Measurements from ENCODE around the gene AZIN2. TPM values are rescaled to one million over a fixed set of nuclear protein-coding genes. Genes with fewer than 3 reads are reported as not detected.

Gene AZIN2
- total RNA-seq, 1 experiment from 2014 or later: 0.39 TPM

DNA sequence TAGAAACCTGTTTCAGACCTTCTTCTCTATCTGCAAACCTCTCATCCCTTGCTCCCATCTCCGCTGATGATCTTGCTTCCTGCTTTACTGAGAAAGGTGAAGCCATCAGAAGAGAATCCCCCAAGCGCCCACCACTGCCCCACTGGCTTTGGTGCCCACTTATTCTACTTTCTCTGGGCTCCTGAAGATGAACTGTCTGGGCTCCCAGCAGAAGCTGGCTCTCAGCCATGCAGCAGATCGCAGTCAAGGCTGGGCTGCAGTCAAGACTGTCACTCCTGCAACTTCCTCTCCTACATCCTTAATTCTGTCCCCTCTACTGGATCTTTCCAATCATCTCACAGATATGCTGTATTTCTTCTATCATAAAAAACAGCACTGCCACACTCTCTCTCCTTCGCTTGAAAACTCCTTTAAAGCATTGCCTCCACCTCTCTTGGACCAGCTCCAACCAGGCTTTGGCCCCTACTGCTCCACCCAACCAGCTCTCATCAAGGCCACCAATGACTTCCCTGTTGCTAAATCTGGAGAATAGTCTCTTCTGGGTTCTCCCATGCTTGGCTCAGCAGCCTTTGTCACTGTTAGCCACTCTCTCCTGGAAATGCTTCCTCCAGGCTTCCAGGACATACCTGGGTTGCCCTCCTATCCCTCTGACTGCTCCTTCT lies 75.1 kb downstream of the AZIN2 start:
- Mint-ChIP-seq H3K36me3 (ENCODE audit: insufficient read depth in 1 of 3, low read depth in 3 of 3) (peaks cover 0 to 22% (median 10%) of the 10 kb centered on the region in 3 experiments; a peak in 6 of 7 replicates), H3K27me3 (ENCODE audit: low read depth) (no peaks in the 10 kb centered on the region; the same call in 1 of the 2 replicates), H3K4me1 (peaks cover 45 to 46% of the 10 kb centered on the region in 2 experiments), H3K9me3 (no peaks in the 10 kb centered on the region), H3K4me3 (no peak overlapping the region), H3K27ac (peak overlapping the region in 1 of 3 experiments; percentile 28; a peak in 1 of 7 replicates)
- Histone ChIP-seq H2AFZ (ENCODE audit: low read length) (no peak overlapping the region), H2BK20ac (ENCODE audit: low read depth, low read length, poor library complexity, severe bottlenecking) (no peak overlapping the region), H2BK15ac (ENCODE audit: low read depth, low read length) (no peak overlapping the region), H3K18ac (ENCODE audit: insufficient read length, low read depth, low read length) (no peak overlapping the region), H3K27me3 (ENCODE audit: insufficient read depth, low read length) (no peaks in the 10 kb centered on the region), H3K4me1 (ENCODE audit: insufficient read depth, low read length) (peaks cover 9% of the 10 kb centered on the region; the same call in 1 of the 2 replicates), H2BK12ac (ENCODE audit: insufficient read length, low read depth, low read length) (no peak overlapping the region), H4K5ac (ENCODE audit: insufficient read length, low read depth, low read length) (no peak overlapping the region), H4K20me1 (ENCODE audit: control insufficient read depth, insufficient read depth, insufficient read length) (no peaks in the 10 kb centered on the region), H3K23me2 (ENCODE audit: insufficient read length, low read depth, low read length, poor library complexity, severe bottlenecking) (no peaks in the 10 kb centered on the region), H3K79me2 (ENCODE audit: insufficient read depth, low read length) (no peaks in the 10 kb centered on the region), H3K56ac (ENCODE audit: insufficient read length, low read depth, low read length) (no peak overlapping the region), H3K4ac (ENCODE audit: low read depth, low read length) (no peak overlapping the region), H2AK5ac (ENCODE audit: insufficient read length, low read length) (no peak overlapping the region), H3K9me3 (ENCODE audit: control insufficient read depth, low read depth, low read length) (no peaks in the 10 kb centered on the region), H3K4me2 (ENCODE audit: insufficient read depth, insufficient read length, low read length) (no peak overlapping the region), H4K91ac (ENCODE audit: insufficient read length, low read depth, low read length) (no peak overlapping the region), H2BK120ac (ENCODE audit: low read depth, low read length, poor library complexity, severe bottlenecking) (no peak overlapping the region), H3K27ac (ENCODE audit: insufficient read length, low read depth, low read length) (no peak overlapping the region), H3K79me1 (ENCODE audit: insufficient read depth, low read depth, low read length, poor library complexity, severe bottlenecking) (no peaks in the 10 kb centered on the region), H3K9ac (ENCODE audit: extremely low read depth, insufficient read length, low read length) (no peak overlapping the region), H3K23ac (ENCODE audit: insufficient read length, low read depth, low read length) (no peak overlapping the region), H3K14ac (ENCODE audit: insufficient read depth, low read length) (no peak overlapping the region), H2BK5ac (ENCODE audit: insufficient read length, low read length) (no peak overlapping the region), H4K8ac (replicated peaks; ENCODE audit: insufficient read length, low read depth, low read length) (no peak overlapping the region), H3T11ph (ENCODE audit: low read length) (no peak overlapping the region)
- DNase-seq: no peak
- no peak for TF ChIP-seq CTCF (conservative IDR thresholded peaks at IDR 0.05)
- WGBS (ENCODE audit: extremely low coverage, insufficient read length, low lambda C conversion rate): no CpG with 5 or more reads among the region's 4 CpGs

Measured in H9 (cell line).